ENCODE measurements around the gene ATE1. TPM values are rescaled to one million over a fixed set of nuclear protein-coding genes. Genes with fewer than 3 reads are reported as not detected.

The ATE1 gene
- total and polyA plus RNA-seq, 5 donors: 15.1 to 55.8 (median 48.3) TPM

- Histone ChIP-seq H3K9me3 (ENCODE audit: control insufficient read depth, low read length) (no peaks in the 10 kb centered on the region), H3K4me1 (ENCODE audit: control insufficient read depth, insufficient read depth, low read length) (no peaks in the 10 kb centered on the region), H3K4me3 (ENCODE audit: low read length) (no peak overlapping the region), H3K27ac (ENCODE audit: low read length) (no peak overlapping the region), H3K27me3 (ENCODE audit: control insufficient read depth, insufficient read depth) (no peaks in the 10 kb centered on the region)
- ATAC-seq: no peak
- DNase-seq: no peak
- WGBS: 72% methylated on average over 7 of the region's 7 CpGs
- intact Hi-C loops (cut with DNase I): no loop called here
Observed at GRCh38 chr10:121695731-121696464, 231.9 kb downstream of the ATE1 start.

- ATAC-seq: no peak
Observed at GRCh38 chr10:121694966-121695643, 232.7 kb downstream of the ATE1 start.

GRCh38 chr10:121694327-121694965, 233.4 kb downstream of the ATE1 start:
- no peak overlapping the region for H3K27ac ChIP-seq (ENCODE audit: low read length)
- H3K4me1 ChIP-seq (ENCODE audit: control insufficient read depth, insufficient read depth, low read length): no peaks in the 10 kb centered on the region
- intact Hi-C loops (cut with DNase I): no loop called here
- no peaks in the 10 kb centered on the region for H3K27me3 ChIP-seq (ENCODE audit: control insufficient read depth, insufficient read depth)
- DNase-seq: no peak
- no peak overlapping the region for H3K4me3 ChIP-seq (ENCODE audit: low read length)
- H3K9me3 ChIP-seq (ENCODE audit: control insufficient read depth, low read length): no peaks in the 10 kb centered on the region
- WGBS: 77% methylated on average over 9 of the region's 9 CpGs
- no peak for ATAC-seq

More at GRCh38 chr10:121694966-121695643, 232.7 kb downstream of the ATE1 start:
- Histone ChIP-seq H3K4me1 (ENCODE audit: control insufficient read depth, insufficient read depth, low read length) (no peaks in the 10 kb centered on the region), H3K27ac (ENCODE audit: low read length) (no peak overlapping the region), H3K27me3 (ENCODE audit: control insufficient read depth, insufficient read depth) (no peaks in the 10 kb centered on the region), H3K9me3 (ENCODE audit: control insufficient read depth, low read length) (no peaks in the 10 kb centered on the region), H3K4me3 (ENCODE audit: low read length) (no peak overlapping the region)
- intact Hi-C loops (cut with DNase I): no loop called here
- DNase-seq: no peak
- 57% methylated on average over 8 of the region's 8 CpGs for WGBS

- Histone ChIP-seq H3K4me1 (ENCODE audit: control insufficient read depth, insufficient read depth, low read length) (no peaks in the 10 kb centered on the region), H3K27ac (ENCODE audit: low read length) (no peak overlapping the region), H3K27me3 (ENCODE audit: control insufficient read depth, insufficient read depth) (no peaks in the 10 kb centered on the region), H3K9me3 (ENCODE audit: control insufficient read depth, low read length) (no peaks in the 10 kb centered on the region), H3K4me3 (ENCODE audit: low read length) (no peak overlapping the region)
- ATAC-seq (no peak), DNase-seq (no peak)
- intact Hi-C loops (cut with DNase I): no loop called here
- 71% methylated on average over 10 of the region's 10 CpGs for WGBS
Observed at GRCh38 chr10:121692626-121693025, 235.2 kb downstream of the ATE1 start.

- Histone ChIP-seq H3K27me3 (ENCODE audit: control insufficient read depth, insufficient read depth) (no peaks in the 10 kb centered on the region), H3K9me3 (ENCODE audit: control insufficient read depth, low read length) (no peaks in the 10 kb centered on the region), H3K4me1 (ENCODE audit: control insufficient read depth, insufficient read depth, low read length) (no peaks in the 10 kb centered on the region), H3K4me3 (ENCODE audit: low read length) (no peak overlapping the region), H3K27ac (ENCODE audit: low read length) (no peak overlapping the region)
- DNase-seq: no peak
- 73% methylated on average over 3 of the region's 3 CpGs for WGBS
- ATAC-seq: no peak
- intact Hi-C loops (cut with DNase I): no loop called here
Observed at GRCh38 chr10:121690970-121691369, 236.9 kb downstream of the ATE1 start.

Other genes starting within 250 kb of the ATE1 start
- gene NSMCE4A, start 47.2 kb upstream of the ATE1 start, total RNA-seq: 10 to 100 TPM; 30.3 to 43.1 (median 35.0) TPM
- 48.0 TPM for gene NSMCE4A, start 47.2 kb upstream of the ATE1 start, polyA plus RNA-seq
- 100 to 1,000 TPM; 274 to 370 (median 307) TPM for gene TACC2, start 61.1 kb upstream of the ATE1 start, total RNA-seq
- 234 TPM for gene TACC2, start 61.1 kb upstream of the ATE1 start, polyA plus RNA-seq

Data from right cardiac atrium (tissue), 5 donors.